Stimulated activated naive CD4-positive, alpha-beta T cell (primary cell): ENCODE results near the gene CBX8.

Experiments
- DNase-seq, 6 experiments: peaks; one replicate each; lab custom pipeline; 2025; lab: John Stamatoyannopoulos, UW

CBX8 gene

GRCh38 chr17:79835470-79835899, 38.6 kb upstream of the CBX8 start:
- DNase-seq = no peak

GRCh38 chr17:79834565-79835469, 37.9 kb upstream of the CBX8 start:
- peak in 4 of 6 experiments; percentile 30 to 60 (median 42) for DNase-seq

- DNase-seq = no peak
Observed at GRCh38 chr17:79833744-79834564, 37.1 kb upstream of the CBX8 start.

GRCh38 chr17:79833110-79833450, 36.2 kb upstream of the CBX8 start:
- DNase-seq = no peak

- no peak for DNase-seq
Observed at GRCh38 chr17:79832218-79833109, 35.6 kb upstream of the CBX8 start.

GRCh38 chr17:79831265-79832217, 34.7 kb upstream of the CBX8 start:
- DNase-seq = no peak

- no peak for DNase-seq
Observed at GRCh38 chr17:79830763-79831264, 33.9 kb upstream of the CBX8 start.

- no peak for DNase-seq
Observed at GRCh38 chr17:79830303-79830702, 33.4 kb upstream of the CBX8 start.

- DNase-seq = no peak
Observed at GRCh38 chr17:79829457-79829856, 32.6 kb upstream of the CBX8 start.

GRCh38 chr17:79829004-79829403, 32.1 kb upstream of the CBX8 start:
- no peak for DNase-seq

GRCh38 chr17:79826841-79827578, 30.1 kb upstream of the CBX8 start:
- no peak for DNase-seq

- no peak for DNase-seq
Observed at GRCh38 chr17:79826204-79826680, 29.4 kb upstream of the CBX8 start.

GRCh38 chr17:79825580-79825921, 28.7 kb upstream of the CBX8 start:
- no peak for DNase-seq

GRCh38 chr17:79824893-79825579, 28.2 kb upstream of the CBX8 start:
- no peak for DNase-seq

GRCh38 chr17:79824234-79824633, 27.4 kb upstream of the CBX8 start:
- no peak for DNase-seq

- DNase-seq = no peak
Observed at GRCh38 chr17:79822583-79823124, 25.8 kb upstream of the CBX8 start.

- DNase-seq = no peak
Observed at GRCh38 chr17:79821331-79822095, 24.6 kb upstream of the CBX8 start.

GRCh38 chr17:79820959-79821330, 24.1 kb upstream of the CBX8 start:
- DNase-seq = no peak
